Measurements from ENCODE around the gene SMIM15. TPM values are rescaled to one million over a fixed set of nuclear protein-coding genes. Genes with fewer than 3 reads are reported as not detected.
A peak's percentile ranks its signal among the peaks of the same experiment; 100 is the strongest.

SMIM15 gene
- total and polyA plus RNA-seq, 10 of the 15 experiments (the other 5 are each of a cell fraction or from before 2014, with no cell fraction given): 13.8 to 83.3 (median 53.9) TPM

DNA sequence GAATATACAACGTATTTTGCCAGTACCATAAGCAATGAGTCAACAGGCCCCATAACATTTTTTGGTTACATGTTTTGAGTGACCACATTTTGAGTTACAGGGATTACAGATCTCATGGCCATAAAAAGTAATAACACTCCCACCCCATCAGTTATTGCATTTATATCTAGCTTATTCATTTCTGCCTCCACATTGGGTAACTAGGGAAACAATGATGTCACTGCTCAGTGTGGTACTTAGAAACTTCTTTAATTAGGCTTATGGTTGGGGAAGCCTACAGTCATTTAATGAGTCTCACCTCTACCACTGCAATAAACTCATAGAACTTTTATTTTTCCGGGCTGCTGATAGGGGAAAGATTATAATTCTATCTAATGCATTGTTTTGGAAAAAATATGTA, 39.9 kb upstream of the SMIM15 start (continued):
- TF ChIP-seq, protein P1, sequence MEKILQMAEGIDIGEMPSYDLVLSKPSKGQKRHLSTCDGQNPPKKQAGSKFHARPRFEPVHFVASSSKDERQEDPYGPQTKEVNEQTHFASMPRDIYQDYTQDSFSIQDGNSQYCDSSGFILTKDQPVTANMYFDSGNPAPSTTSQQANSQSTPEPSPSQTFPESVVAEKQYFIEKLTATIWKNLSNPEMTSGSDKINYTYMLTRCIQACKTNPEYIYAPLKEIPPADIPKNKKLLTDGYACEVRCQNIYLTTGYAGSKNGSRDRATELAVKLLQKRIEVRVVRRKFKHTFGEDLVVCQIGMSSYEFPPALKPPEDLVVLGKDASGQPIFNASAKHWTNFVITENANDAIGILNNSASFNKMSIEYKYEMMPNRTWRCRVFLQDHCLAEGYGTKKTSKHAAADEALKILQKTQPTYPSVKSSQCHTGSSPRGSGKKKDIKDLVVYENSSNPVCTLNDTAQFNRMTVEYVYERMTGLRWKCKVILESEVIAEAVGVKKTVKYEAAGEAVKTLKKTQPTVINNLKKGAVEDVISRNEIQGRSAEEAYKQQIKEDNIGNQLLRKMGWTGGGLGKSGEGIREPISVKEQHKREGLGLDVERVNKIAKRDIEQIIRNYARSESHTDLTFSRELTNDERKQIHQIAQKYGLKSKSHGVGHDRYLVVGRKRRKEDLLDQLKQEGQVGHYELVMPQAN (conservative IDR thresholded peaks at IDR 0.05): no peak
- TF ChIP-seq CEBPB (IDR thresholded peaks at IDR 0.05; ENCODE audit: borderline replicate concordance in 1 of 2, low read depth in 2 of 2, low read length in 2 of 2): no peak
- TF ChIP-seq WRNIP1 (IDR thresholded peaks at IDR 0.05; ENCODE audit: borderline replicate concordance, low read depth, low read length): no peak
- no peak for TF ChIP-seq EGR1 (IDR thresholded peaks at IDR 0.05; ENCODE audit: borderline replicate concordance in 1 of 2, low read depth in 2 of 2, low read length in 2 of 2)
- TF ChIP-seq ZZZ3 (IDR thresholded peaks at IDR 0.05; ENCODE audit: control insufficient read depth, insufficient read length, low read depth): no peak
- TF ChIP-seq, protein P2, sequence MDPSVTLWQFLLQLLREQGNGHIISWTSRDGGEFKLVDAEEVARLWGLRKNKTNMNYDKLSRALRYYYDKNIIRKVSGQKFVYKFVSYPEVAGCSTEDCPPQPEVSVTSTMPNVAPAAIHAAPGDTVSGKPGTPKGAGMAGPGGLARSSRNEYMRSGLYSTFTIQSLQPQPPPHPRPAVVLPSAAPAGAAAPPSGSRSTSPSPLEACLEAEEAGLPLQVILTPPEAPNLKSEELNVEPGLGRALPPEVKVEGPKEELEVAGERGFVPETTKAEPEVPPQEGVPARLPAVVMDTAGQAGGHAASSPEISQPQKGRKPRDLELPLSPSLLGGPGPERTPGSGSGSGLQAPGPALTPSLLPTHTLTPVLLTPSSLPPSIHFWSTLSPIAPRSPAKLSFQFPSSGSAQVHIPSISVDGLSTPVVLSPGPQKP (IDR thresholded peaks at IDR 0.05; ENCODE audit: low read depth, low read length): no peak
- peak; percentile 62; the same call in 1 of the 2 replicates for TF ChIP-seq JUND (IDR thresholded peaks at IDR 0.05; ENCODE audit: low read depth, low read length)
- TF ChIP-seq, protein P3, sequence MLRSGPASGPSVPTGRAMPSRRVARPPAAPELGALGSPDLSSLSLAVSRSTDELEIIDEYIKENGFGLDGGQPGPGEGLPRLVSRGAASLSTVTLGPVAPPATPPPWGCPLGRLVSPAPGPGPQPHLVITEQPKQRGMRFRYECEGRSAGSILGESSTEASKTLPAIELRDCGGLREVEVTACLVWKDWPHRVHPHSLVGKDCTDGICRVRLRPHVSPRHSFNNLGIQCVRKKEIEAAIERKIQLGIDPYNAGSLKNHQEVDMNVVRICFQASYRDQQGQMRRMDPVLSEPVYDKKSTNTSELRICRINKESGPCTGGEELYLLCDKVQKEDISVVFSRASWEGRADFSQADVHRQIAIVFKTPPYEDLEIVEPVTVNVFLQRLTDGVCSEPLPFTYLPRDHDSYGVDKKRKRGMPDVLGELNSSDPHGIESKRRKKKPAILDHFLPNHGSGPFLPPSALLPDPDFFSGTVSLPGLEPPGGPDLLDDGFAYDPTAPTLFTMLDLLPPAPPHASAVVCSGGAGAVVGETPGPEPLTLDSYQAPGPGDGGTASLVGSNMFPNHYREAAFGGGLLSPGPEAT (IDR thresholded peaks at IDR 0.05; ENCODE audit: low read depth): peak; percentile 33; the same call in 1 of the 2 replicates
- no peak for TF ChIP-seq RFX5 (IDR thresholded peaks at IDR 0.05; ENCODE audit: low read depth, low read length)
- TF ChIP-seq SMAD5 (IDR thresholded peaks at IDR 0.05; ENCODE audit: low read depth): no peak
- 0 out of 4 replicates have a peak, but pooled peaks of 1 of the 2 experiments have one; percentile 40 for TF ChIP-seq SRF (IDR thresholded peaks at IDR 0.05; ENCODE audit: low read depth in 2 of 2, low read length in 2 of 2)
- TF ChIP-seq SIN3A (IDR thresholded peaks at IDR 0.05; ENCODE audit: low read depth, low read length): no peak
- no peak for TF ChIP-seq RAD51 (IDR thresholded peaks at IDR 0.05)
- no peak for TF ChIP-seq ZNF622 (IDR thresholded peaks at IDR 0.05)
- peak; percentile 99 for TF ChIP-seq MTA2 (IDR thresholded peaks at IDR 0.05; ENCODE audit: low read depth)
- no peak for TF ChIP-seq FOS (IDR thresholded peaks at IDR 0.05; ENCODE audit: borderline replicate concordance, extremely low read depth, insufficient read length)
- no peak for TF ChIP-seq HDAC6 (IDR thresholded peaks at IDR 0.05; ENCODE audit: unreplicated experiment)
- TF ChIP-seq, protein P4, sequence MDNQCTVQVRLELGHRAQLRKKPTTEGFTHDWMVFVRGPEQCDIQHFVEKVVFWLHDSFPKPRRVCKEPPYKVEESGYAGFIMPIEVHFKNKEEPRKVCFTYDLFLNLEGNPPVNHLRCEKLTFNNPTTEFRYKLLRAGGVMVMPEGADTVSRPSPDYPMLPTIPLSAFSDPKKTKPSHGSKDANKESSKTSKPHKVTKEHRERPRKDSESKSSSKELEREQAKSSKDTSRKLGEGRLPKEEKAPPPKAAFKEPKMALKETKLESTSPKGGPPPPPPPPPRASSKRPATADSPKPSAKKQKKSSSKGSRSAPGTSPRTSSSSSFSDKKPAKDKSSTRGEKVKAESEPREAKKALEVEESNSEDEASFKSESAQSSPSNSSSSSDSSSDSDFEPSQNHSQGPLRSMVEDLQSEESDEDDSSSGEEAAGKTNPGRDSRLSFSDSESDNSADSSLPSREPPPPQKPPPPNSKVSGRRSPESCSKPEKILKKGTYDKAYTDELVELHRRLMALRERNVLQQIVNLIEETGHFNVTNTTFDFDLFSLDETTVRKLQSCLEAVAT (IDR thresholded peaks at IDR 0.05): no peak
- TF ChIP-seq RBBP5 (conservative IDR thresholded peaks at IDR 0.05): no peak
- TF ChIP-seq TAF1 (IDR thresholded peaks at IDR 0.05; ENCODE audit: borderline replicate concordance, low read depth, low read length): no peak
- TF ChIP-seq FOXK2 (IDR thresholded peaks at IDR 0.05): no peak
- no peak for TF ChIP-seq SMAD1 (IDR thresholded peaks at IDR 0.05; ENCODE audit: low read depth, partially characterized antibody)
- no peak for TF ChIP-seq NFYA (IDR thresholded peaks at IDR 0.05; ENCODE audit: borderline replicate concordance, low read depth, low read length)
- no peak for TF ChIP-seq ESRRA (IDR thresholded peaks at IDR 0.05; ENCODE audit: low read length)
- no peak for TF ChIP-seq RELA (IDR thresholded peaks at IDR 0.05; ENCODE audit: borderline replicate concordance, partially characterized antibody)
- TF ChIP-seq NR2F1 (conservative IDR thresholded peaks at IDR 0.05): peak; percentile 45; the same call in 1 of the 2 replicates
- no peak for TF ChIP-seq SMC3 (IDR thresholded peaks at IDR 0.05; ENCODE audit: borderline replicate concordance, low read length)

Measured in GM12878 (cell line).